HG03565 (cell line): ENCODE results near the gene VTI1A.
"Not testable (repeated sequence)": the region's sequence is repeated elsewhere in the genome, so short reads cannot be mapped to it uniquely, and the experiment has no call there.

Experiments used
- ATAC-seq: cut with Tn5 transposase; IDR thresholded peaks from one replicate; pipeline ENCODE4 v1.9.1; 2021; ENCODE audit warnings: mild to moderate bottlenecking, moderate library complexity; ENCODE audit not compliant: unreplicated experiment

Gene VTI1A

DNA sequence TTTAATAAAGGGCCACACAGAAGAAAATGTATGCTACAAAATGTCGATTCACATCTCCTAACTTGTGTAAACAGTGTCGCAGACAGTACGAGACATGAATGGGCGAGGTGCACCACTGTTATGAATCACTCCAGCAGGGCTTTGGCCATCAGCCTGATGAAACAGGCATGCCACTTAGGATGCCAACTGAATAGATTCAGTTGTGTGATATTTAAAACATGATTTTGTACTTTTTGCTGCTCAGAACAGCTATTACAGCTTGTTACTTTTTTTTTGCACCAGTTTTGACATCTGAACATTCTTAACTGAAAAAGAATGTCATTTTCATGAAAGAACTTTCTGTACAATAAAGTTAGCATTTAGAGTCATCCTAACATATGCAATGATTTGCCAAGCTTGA lies 138.1 kb downstream of the VTI1A start:
- ATAC-seq: no peak

- no peak for ATAC-seq
Observed at GRCh38 chr10:112585960-112586359, 138.9 kb downstream of the VTI1A start.

DNA sequence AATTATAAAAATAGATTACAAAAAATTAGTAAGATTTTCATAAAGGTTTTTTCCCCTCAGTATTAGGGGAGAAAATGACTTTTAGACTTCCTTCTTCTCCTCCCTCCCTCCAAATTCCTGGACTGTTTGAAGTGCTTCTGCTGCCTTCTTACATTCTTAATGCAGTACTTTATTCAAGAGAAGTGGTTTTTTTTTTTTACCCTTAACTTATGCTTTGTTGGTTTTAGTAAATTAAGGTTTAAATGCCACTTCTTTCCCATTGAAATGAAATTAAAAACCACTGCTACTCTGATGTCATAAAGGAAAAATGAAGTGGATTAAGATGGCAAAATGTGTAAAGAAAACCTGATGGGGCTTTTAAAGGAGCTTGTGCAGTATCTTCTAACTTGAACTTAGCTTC lies 140.7 kb downstream of the VTI1A start:
- ATAC-seq: no peak

- ATAC-seq: no peak
Observed at GRCh38 chr10:112588225-112588990, 141.4 kb downstream of the VTI1A start.

GRCh38 chr10:112589081-112589480 lies 142.1 kb downstream of the VTI1A start:
- ATAC-seq: no peak

GRCh38 chr10:112590786-112591185 lies 143.8 kb downstream of the VTI1A start:
- ATAC-seq: not testable (repeated sequence)

GRCh38 chr10:112593023-112593422 lies 146.0 kb downstream of the VTI1A start:
- ATAC-seq: no peak

DNA sequence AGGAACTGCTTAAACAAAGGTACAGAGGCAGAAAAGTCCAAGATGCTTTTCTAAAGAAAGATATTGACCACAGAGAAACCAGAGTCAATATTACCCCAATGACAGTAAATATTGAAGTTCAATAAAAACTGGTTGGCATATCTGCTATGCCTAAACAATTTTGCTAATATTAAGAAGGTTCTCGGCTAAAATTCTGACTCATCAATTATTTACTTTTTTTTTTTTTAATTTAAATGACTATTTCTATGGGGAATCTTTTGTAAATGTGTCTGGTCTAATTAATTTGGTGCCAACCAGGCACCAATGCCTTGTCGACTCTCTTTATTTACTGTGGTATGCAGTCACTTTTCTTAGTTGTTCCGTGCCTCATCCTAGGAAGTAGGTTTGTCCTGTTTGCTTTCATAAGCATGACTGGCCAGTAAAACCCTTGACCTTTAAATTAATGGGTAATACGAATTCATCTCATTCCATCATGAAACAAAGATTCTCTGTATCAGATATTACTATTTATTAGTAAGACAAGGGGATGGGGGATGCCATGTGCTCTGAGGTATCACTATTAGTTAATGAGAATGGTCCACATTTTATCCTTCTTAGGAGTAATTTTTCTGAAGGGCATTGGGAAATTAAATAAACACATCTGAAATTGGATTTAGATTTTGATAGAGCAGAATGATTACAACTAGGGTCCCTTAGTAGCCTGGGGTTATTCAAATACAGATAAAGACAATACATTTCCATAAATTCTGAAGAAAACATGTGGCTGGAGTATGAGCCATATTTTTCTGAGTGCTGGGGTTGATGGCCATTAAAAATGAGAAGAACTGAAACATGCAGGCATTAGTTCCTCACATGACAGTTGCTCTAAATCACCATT lies 154.4 kb downstream of the VTI1A start:
- ATAC-seq: no peak

DNA sequence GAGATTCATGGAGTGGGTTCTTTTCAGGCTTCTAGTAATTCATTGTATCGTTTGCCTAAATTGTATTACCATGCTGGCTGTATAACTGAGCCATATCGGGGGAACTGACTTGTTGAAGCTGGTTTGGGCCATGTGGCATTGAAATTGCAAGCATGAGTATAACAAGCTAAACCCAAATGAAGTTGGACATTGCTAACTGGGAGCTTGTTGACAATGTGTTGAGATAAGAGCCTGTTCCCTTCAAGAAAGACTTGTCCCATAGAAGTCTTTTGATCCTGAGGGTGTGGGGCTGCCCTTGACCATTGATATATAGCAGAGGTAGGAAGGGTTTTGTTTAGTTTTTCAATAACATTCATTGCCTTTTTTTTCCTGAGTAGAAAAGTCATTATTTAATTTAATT lies 156.0 kb downstream of the VTI1A start:
- ATAC-seq: no peak

DNA sequence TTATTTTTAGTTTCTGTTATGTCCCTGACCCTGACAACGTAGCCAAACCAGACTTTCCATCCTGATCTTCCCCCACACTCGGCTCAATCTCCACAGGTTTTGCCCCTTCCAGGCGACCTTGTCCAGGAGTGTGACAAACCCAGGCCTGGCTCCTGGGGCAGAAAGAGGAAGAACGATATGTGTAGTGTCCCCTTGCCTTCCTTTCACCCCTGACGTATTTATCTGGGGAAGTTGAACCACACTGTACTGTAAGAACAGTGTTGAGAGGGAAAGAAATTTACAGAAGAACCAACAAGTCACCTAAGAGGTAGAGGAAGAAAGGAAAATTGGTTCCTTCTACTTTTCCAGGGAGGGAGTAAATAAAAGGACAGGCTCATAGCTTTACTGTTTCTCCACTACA lies 158.0 kb downstream of the VTI1A start:
- ATAC-seq: no peak

DNA sequence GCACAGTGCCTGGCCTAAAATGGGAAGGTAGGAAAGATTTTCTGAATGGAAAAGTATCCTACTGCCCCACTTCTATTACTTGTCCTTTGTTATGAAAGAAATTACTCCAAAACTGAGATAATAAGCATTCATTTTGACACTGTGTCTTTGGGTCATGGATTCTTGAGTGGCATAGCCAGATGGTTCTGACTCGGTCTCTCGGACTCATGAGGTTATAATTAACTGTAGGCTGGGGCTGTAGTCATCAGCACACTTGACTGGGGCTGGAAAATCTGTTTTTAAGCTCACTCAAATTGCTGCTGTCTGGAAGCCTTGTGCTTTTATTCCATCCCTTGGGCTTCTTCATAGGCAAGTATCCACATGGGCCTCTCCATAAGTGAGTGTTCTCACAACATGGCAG lies 160.5 kb downstream of the VTI1A start:
- no peak for ATAC-seq

DNA sequence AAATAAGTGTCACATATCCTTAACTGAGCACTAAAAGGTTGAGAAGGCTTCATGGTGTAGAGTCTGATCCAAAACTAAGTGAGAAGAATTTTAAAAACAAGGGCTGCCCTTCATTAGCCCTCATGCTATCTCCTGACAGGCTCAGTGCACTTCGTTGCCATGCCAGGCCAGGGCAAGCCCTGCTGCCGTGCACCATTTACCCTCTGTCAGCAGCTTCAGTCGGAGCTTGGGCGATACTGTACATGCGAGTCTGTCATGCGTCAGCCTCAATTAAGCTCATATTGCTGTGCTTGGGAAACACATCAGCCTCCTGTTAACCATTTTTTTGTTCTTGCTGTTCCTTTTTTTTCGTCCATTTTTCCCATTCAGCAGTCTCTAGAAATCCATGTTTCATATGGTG lies 166.6 kb downstream of the VTI1A start:
- ATAC-seq: no peak

- no peak for ATAC-seq
Observed at GRCh38 chr10:112614072-112614471, 167.1 kb downstream of the VTI1A start.

- no peak for ATAC-seq
Observed at GRCh38 chr10:112614586-112614985, 167.6 kb downstream of the VTI1A start.

- no peak for ATAC-seq
Observed at GRCh38 chr10:112615269-112615668, 168.3 kb downstream of the VTI1A start.

DNA sequence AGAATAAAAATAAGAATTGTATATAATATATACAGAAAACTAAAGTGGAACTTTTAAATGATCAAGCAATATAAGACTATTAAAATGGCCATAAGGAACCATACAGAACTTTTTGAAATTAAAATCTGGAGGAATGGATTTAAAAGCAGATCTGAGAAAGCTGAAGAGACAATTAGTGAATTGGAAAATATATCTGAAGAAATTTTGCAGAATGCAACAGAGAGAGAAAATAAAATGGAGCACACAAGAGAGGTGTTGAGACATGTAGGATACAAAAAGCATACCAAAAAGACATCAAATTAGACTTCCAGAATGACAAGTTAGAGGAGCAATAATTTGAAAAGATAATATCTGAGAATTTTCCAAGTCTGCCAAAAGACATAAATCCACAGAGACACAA lies 169.6 kb downstream of the VTI1A start:
- no peak for ATAC-seq

DNA sequence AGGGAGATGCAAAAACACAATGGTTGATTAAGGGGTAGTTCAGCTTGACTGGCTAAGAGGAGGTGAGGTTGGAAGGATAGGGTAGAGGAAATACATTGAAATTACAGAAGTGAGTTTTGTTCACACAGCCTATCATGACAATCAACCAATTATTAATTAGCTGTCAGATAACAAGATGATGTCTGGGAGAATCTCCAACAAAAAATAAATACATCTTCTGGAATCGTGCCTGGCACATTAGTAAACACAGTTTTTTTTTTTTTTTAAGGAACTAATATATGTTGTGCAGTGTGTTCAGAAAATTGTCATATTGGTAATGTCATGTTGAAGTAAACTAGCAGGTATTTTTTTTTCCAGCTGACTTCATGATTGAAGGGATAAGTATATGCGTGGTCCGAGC lies 171.8 kb downstream of the VTI1A start:
- ATAC-seq: no peak

DNA sequence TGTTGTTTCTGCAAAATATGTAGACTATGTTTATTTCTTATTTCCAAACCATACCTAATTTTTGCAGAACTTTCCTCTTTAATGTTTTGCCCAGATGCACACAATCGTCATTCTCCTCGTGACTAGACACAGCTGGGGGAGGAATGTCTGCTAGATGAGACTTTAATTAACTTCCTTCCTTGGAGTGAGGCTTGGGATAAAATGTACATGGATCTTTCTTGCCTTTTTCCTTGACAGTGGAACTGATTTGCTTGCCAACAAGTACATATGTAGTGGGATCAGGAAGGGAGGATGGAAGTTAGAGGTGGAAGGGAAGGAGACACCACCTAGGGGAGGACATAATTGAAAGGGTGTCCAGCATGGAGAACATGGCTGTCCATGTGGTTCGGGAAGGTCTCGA lies 172.5 kb downstream of the VTI1A start:
- ATAC-seq: no peak

- ATAC-seq: no peak
Observed at GRCh38 chr10:112622786-112623185, 175.8 kb downstream of the VTI1A start.

- ATAC-seq: no peak
Observed at GRCh38 chr10:112624546-112625048, 177.6 kb downstream of the VTI1A start.

GRCh38 chr10:112628951-112629609 lies 182.1 kb downstream of the VTI1A start:
- ATAC-seq: no peak
